ENCODE data around the gene IGFBP5. TPM values are rescaled to one million over a fixed set of nuclear protein-coding genes. Genes with fewer than 3 reads are reported as not detected.

The IGFBP5 gene
- total RNA-seq, 2 donors from 2014 or later = 44.6 to 68.2 TPM

DNA sequence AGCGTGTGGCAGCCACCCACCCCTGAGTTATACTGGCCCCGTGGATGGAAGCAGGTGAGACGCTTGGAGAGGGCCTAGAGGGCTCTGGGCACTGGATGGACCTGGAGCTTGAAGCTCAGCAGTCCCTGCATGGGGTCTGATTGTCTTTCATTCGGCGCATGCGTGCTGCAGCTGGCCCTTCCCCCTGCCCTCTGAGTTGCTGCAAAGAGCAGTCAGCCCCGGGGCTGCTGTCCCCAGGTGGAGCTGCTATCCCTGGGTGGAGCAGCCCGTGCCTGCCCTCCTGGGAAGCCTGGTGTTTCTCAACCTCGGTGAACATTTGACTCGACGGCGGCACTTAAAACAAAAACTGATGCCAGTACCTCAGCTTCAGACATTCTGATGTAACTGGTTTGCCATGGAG is 29.6 kb downstream of the IGFBP5 start:
- Histone ChIP-seq H3K27me3 (no peaks in the 10 kb centered on the region), H3K27ac (no peak overlapping the region), H3K36me3 (no peaks in the 10 kb centered on the region), H3K9ac (ENCODE audit: low read depth in 2 of 2, low read length in 2 of 2) (peak overlapping the region in 1 of 2 donors; percentile 23), H3K4me3 (no peak overlapping the region), H3K4me1 (no peaks in the 10 kb centered on the region), H3K9me3 (no peaks in the 10 kb centered on the region)
- intact Hi-C loops (cut with DNase I) = loop anchor here (1.0 kb wide), 1 partner anchor 145 kb away; no protein-coding TSS in a partner anchor
- DNase-seq = no peak
- TF ChIP-seq, protein P1, sequence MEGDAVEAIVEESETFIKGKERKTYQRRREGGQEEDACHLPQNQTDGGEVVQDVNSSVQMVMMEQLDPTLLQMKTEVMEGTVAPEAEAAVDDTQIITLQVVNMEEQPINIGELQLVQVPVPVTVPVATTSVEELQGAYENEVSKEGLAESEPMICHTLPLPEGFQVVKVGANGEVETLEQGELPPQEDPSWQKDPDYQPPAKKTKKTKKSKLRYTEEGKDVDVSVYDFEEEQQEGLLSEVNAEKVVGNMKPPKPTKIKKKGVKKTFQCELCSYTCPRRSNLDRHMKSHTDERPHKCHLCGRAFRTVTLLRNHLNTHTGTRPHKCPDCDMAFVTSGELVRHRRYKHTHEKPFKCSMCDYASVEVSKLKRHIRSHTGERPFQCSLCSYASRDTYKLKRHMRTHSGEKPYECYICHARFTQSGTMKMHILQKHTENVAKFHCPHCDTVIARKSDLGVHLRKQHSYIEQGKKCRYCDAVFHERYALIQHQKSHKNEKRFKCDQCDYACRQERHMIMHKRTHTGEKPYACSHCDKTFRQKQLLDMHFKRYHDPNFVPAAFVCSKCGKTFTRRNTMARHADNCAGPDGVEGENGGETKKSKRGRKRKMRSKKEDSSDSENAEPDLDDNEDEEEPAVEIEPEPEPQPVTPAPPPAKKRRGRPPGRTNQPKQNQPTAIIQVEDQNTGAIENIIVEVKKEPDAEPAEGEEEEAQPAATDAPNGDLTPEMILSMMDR (IDR thresholded peaks at IDR 0.05) = no peak

GRCh38 chr2:216665242-216665641 is 30.1 kb downstream of the IGFBP5 start:
- peak; percentile 45 for DNase-seq
- H3K4me1 ChIP-seq = no peaks in the 10 kb centered on the region
- no peaks in the 10 kb centered on the region for H3K9me3 ChIP-seq
- H3K4me3 ChIP-seq = no peak overlapping the region
- no peaks in the 10 kb centered on the region for H3K36me3 ChIP-seq
- intact Hi-C loops (cut with DNase I) = loop anchor here (1.0 kb wide), 1 partner anchor 145 kb away; no protein-coding TSS in a partner anchor
- TF ChIP-seq, protein P1 (IDR thresholded peaks at IDR 0.05) = no peak
- no peak overlapping the region for H3K27ac ChIP-seq
- peak overlapping the region in 1 of 2 donors; percentile 23 for H3K9ac ChIP-seq (ENCODE audit: low read depth in 2 of 2, low read length in 2 of 2)
- H3K27me3 ChIP-seq = no peaks in the 10 kb centered on the region

DNA sequence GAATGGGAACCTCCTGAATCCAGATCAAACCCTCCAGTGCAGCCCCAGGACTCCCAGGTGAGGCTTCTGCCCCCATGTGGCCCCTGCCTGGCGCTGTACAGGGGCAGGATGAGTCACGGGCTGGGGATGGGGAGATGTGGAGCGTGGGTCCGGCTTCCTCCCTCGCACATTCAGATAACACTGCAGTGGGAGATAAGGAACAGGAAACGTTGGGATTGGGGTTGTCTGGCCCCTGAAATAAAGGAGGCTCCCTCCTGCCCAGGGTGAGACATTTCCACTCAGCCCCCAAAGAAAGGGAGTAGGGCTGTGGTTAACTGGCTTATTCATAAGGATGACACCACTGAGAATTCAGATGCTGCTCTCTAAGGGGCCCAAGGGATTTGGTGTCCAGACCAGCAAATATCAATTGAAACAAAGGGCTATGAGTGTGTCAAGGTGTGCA is 30.7 kb downstream of the IGFBP5 start:
- Histone ChIP-seq H3K9me3 (no peaks in the 10 kb centered on the region), H3K4me3 (no peak overlapping the region), H3K9ac (ENCODE audit: low read depth in 2 of 2, low read length in 2 of 2) (no peak overlapping the region), H3K36me3 (no peaks in the 10 kb centered on the region), H3K27ac (no peak overlapping the region), H3K4me1 (no peaks in the 10 kb centered on the region), H3K27me3 (no peaks in the 10 kb centered on the region)
- intact Hi-C loops (cut with DNase I) = loop anchor here (1.0 kb wide), 1 partner anchor 144 kb away; no protein-coding TSS in a partner anchor
- no peak for DNase-seq
- TF ChIP-seq, protein P1 (IDR thresholded peaks at IDR 0.05) = no peak

DNA sequence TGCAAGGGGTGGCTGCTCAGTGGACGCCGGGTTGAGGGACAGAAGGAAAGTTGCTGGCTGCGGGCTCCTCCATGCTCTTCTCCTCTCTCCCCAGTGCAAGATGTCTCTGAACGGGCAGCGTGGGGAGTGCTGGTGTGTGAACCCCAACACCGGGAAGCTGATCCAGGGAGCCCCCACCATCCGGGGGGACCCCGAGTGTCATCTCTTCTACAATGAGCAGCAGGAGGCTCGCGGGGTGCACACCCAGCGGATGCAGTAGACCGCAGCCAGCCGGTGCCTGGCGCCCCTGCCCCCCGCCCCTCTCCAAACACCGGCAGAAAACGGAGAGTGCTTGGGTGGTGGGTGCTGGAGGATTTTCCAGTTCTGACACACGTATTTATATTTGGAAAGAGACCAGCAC is 31.5 kb downstream of the IGFBP5 start:
- intact Hi-C loops (cut with DNase I) = no loop called here
- TF ChIP-seq, protein P1 (IDR thresholded peaks at IDR 0.05) = no peak
- Histone ChIP-seq H3K4me1 (no peaks in the 10 kb centered on the region), H3K9me3 (no peaks in the 10 kb centered on the region), H3K27ac (no peak overlapping the region), H3K4me3 (no peak overlapping the region), H3K27me3 (no peaks in the 10 kb centered on the region), H3K9ac (ENCODE audit: low read depth in 2 of 2, low read length in 2 of 2) (no peak overlapping the region), H3K36me3 (no peaks in the 10 kb centered on the region)
- no peak for DNase-seq

GRCh38 chr2:216663106-216663505 is 32.2 kb downstream of the IGFBP5 start:
- Histone ChIP-seq H3K27me3 (no peaks in the 10 kb centered on the region), H3K36me3 (no peaks in the 10 kb centered on the region), H3K27ac (no peak overlapping the region), H3K9me3 (no peaks in the 10 kb centered on the region), H3K4me1 (no peaks in the 10 kb centered on the region), H3K4me3 (no peak overlapping the region), H3K9ac (ENCODE audit: low read depth in 2 of 2, low read length in 2 of 2) (no peak overlapping the region)
- intact Hi-C loops (cut with DNase I) = no loop called here
- DNase-seq = no peak
- TF ChIP-seq, protein P1 (IDR thresholded peaks at IDR 0.05) = no peak
